IMR-90 (cell line): ENCODE data around the gene LRSAM1. TPM values are rescaled to one million over a fixed set of nuclear protein-coding genes. Genes with fewer than 3 reads are reported as not detected.

ENCODE experiments used
- ATAC-seq: fragments of 200-7000 bp; cut with Tn5 transposase; 2 replicates; pipeline ENCODE4 v1.9.1; 2020; ENCODE audit warnings: low read depth, mild to moderate bottlenecking, moderate library complexity
- BruUV-seq: library from RNA; stranded (reverse); fragments of 400-500 nt; replicated peaks from 2 replicates; lab custom pipeline; 2021; lab: Mats Ljungman, UMichigan
- CTCF ChIA-PET: fragments of 300-600 bp; formaldehyde crosslinking; extraction: SDS; loops from one replicate; lab custom pipeline; 2021; ENCODE audit warnings: antibody characterized with exemption; lab: Yijun Ruan, JAX
- POLR2A ChIA-PET: fragments of 300-600 bp; sonication (Branson Sonifier 250); formaldehyde crosslinking; loops from one replicate; lab custom pipeline; 2022; ENCODE audit warnings: antibody characterized with exemption; ENCODE audit not compliant: unreplicated experiment; lab: Charles Lee
- DNase-seq: peaks from one replicate; pipeline ENCODE4 v3.0.0; 2013
- H2AFZ ChIP-seq: replicated peaks from 2 replicates; pipeline ENCODE3; 2013; ENCODE audit warnings: low read length, mild to moderate bottlenecking; ENCODE audit not compliant: poor library complexity
- H2AK5ac ChIP-seq: 2 replicates; pipeline ENCODE4 v1.6.1; 2013; ENCODE audit warnings: low read depth, low read length, inconsistent platforms
- H2AK9ac ChIP-seq: replicated peaks from 2 replicates; pipeline ENCODE3; 2013; ENCODE audit warnings: mild to moderate bottlenecking, low read depth, low read length, moderate library complexity; ENCODE audit not compliant: poor library complexity
- H2BK120ac ChIP-seq: 2 replicates; pipeline ENCODE4 v1.6.1; 2013; ENCODE audit warnings: low read depth, low read length, inconsistent platforms
- H2BK15ac ChIP-seq: 3 replicates; pipeline ENCODE4 v1.6.1; 2013; ENCODE audit warnings: low read depth, low read length, inconsistent platforms
- H2BK20ac ChIP-seq: 2 replicates; pipeline ENCODE4 v1.6.1; 2013; ENCODE audit warnings: low read depth, mild to moderate bottlenecking, inconsistent platforms, low read length, moderate library complexity
- H2BK5ac ChIP-seq: 2 replicates; pipeline ENCODE4 v1.6.1; 2013; ENCODE audit warnings: mild to moderate bottlenecking, low read depth, low read length, inconsistent platforms; ENCODE audit not compliant: poor library complexity, severe bottlenecking
- H3K14ac ChIP-seq: replicated peaks from 2 replicates; pipeline ENCODE4 v1.6.1; 2013; ENCODE audit warnings: low read depth, low read length, inconsistent platforms
- H3K18ac ChIP-seq: 2 replicates; pipeline ENCODE4 v1.6.1; 2013; ENCODE audit warnings: low read depth, low read length, control low read depth
- H3K23ac ChIP-seq: 2 replicates; pipeline ENCODE4 v1.6.1; 2013; ENCODE audit warnings: low read depth, low read length, inconsistent platforms
- H3K27ac ChIP-seq: 2 replicates; pipeline ENCODE4 v1.5.1; 2013; ENCODE audit warnings: mild to moderate bottlenecking, control low read depth, low read length; ENCODE audit not compliant: insufficient read depth
- H3K27me3 ChIP-seq: 2 replicates; pipeline ENCODE4 v1.6.1; 2013; ENCODE audit warnings: low read length; ENCODE audit not compliant: control insufficient read depth, insufficient read depth
- H3K36me3 ChIP-seq: 2 replicates; pipeline ENCODE4 v1.6.1; 2013; ENCODE audit warnings: low read length, mixed read lengths; ENCODE audit not compliant: control insufficient read depth, insufficient read depth
- H3K4ac ChIP-seq: 2 replicates; pipeline ENCODE4 v1.6.1; 2013; ENCODE audit warnings: low read depth, low read length, inconsistent platforms
- H3K4me1 ChIP-seq: 2 replicates; pipeline ENCODE4 v1.6.1; 2013; ENCODE audit warnings: low read length, mixed read lengths; ENCODE audit not compliant: control insufficient read depth, insufficient read depth
- H3K4me2 ChIP-seq: 2 replicates; pipeline ENCODE4 v1.6.1; 2013; ENCODE audit warnings: low read depth, mild to moderate bottlenecking, control low read depth, low read length, moderate library complexity
- H3K4me3 ChIP-seq: 2 replicates; pipeline ENCODE4 v1.5.1; 2013; ENCODE audit warnings: low read depth, mild to moderate bottlenecking, control low read depth, low read length, moderate library complexity; ENCODE audit not compliant: insufficient read depth
- H3K56ac ChIP-seq: 2 replicates; pipeline ENCODE4 v1.6.1; 2013; ENCODE audit warnings: low read length, inconsistent platforms; ENCODE audit not compliant: insufficient read depth; ENCODE audit errors: extremely low read depth
- H3K79me1 ChIP-seq, 2 experiments: 2 replicates each; pipeline ENCODE4 v1.6.1; 2013; ENCODE audit warnings: low read length in 2 of 2, inconsistent platforms in 1 of 2, low read depth in 1 of 2
- H3K9ac ChIP-seq: 2 replicates; pipeline ENCODE4 v1.6.1; 2013; ENCODE audit warnings: low read depth, low read length, control low read depth
- H3K9me1 ChIP-seq: 2 replicates; pipeline ENCODE4 v1.6.1; 2013; ENCODE audit warnings: low read length, inconsistent platforms; ENCODE audit not compliant: insufficient read depth
- H3K9me3 ChIP-seq: 2 replicates; pipeline ENCODE4 v1.6.1; 2013; ENCODE audit warnings: low read length; ENCODE audit not compliant: control insufficient read depth, insufficient read depth
- H4K20me1 ChIP-seq: 2 replicates; pipeline ENCODE4 v1.6.1; 2013; ENCODE audit warnings: low read length, inconsistent platforms; ENCODE audit not compliant: insufficient read depth
- H4K5ac ChIP-seq: 2 replicates; pipeline ENCODE4 v1.6.1; 2013; ENCODE audit warnings: mild to moderate bottlenecking, low read depth, low read length, control low read depth
- H4K8ac ChIP-seq, 2 experiments: 2 replicates each; pipeline ENCODE4 v1.6.1; 2013; ENCODE audit warnings: low read depth in 2 of 2, low read length in 2 of 2, control low read depth in 1 of 2, inconsistent platforms in 1 of 2
- H4K91ac ChIP-seq: 2 replicates; pipeline ENCODE4 v1.6.1; 2013; ENCODE audit warnings: low read depth, low read length, inconsistent platforms; ENCODE audit not compliant: insufficient read depth
- MAZ ChIP-seq: IDR thresholded peaks from 2 replicates; pipeline ENCODE4 v1.6.1; 2012; ENCODE audit warnings: low read depth, mild to moderate bottlenecking, low read length, improper control_type of control experiment, moderate library complexity, borderline replicate concordance
- MXI1 ChIP-seq: IDR thresholded peaks from 2 replicates; pipeline ENCODE4 v1.6.1; 2012; ENCODE audit warnings: low read depth, mild to moderate bottlenecking, low read length, moderate library complexity, borderline replicate concordance
- RAD21 ChIP-seq: IDR thresholded peaks from 2 replicates; pipeline ENCODE4 v1.6.1; 2012; ENCODE audit warnings: low read length, improper control_type of control experiment
- SMC3 ChIP-seq: fragments of 150-350 bp; IDR thresholded peaks from 2 replicates; pipeline ENCODE4 v1.6.1; 2016; ENCODE audit warnings: low read depth, mild to moderate bottlenecking, antibody characterized with exemption, low read length, moderate library complexity
- WGBS, 2 experiments: methylation state at CpG; one replicate each; pipeline versions ENCODE4 v1.1.5 to v1.1.7; 2013; ENCODE audit warnings: missing lambda C conversion rate in 2 of 2; ENCODE audit not compliant: insufficient read length in 1 of 2; ENCODE audit errors: extremely low coverage in 2 of 2; 5-methylcytosine and 5-hydroxymethylcytosine counted together
- dilution Hi-C: fragments of 300-500 bp; cut with HindIII; formaldehyde crosslinking; loops from one replicate; pipeline ENCODE4 v1.14.3; 2018; ENCODE audit warnings: low sequenced_read_pairs; ENCODE audit not compliant: unreplicated experiment
- in situ Hi-C: fragments of 300-500 bp; cut with MboI; formaldehyde crosslinking; loops from 3 replicates; pipeline ENCODE4 v1.14.3; 2019; ENCODE audit warnings: low sequenced_read_pairs, inconsistent platforms, mixed read lengths
- intact Hi-C: fragments of 100-400 bp; cut with micrococcal nuclease; formaldehyde crosslinking; loops from 2 replicates; pipeline ENCODE4 v1.10.0; 2022
- polyA plus RNA-seq, 3 experiments: library from polyadenylated mRNA; depleted of rRNA; stranded (reverse); fragments of >200 nt; gene quantifications; 2 replicates each; pipeline ENCODE4 v1.2.3, GENCODE V29; 2012; ENCODE audit warnings: low replicate concordance in 1 of 3
- total RNA-seq: library from RNA; depleted of rRNA; stranded (reverse); fragments of >200 nt; gene quantifications from 2 replicates; pipeline ENCODE4 v1.2.3, GENCODE V29; 2012
- TF ChIP-seq, protein P1 (sequence below): fragments of 150-350 bp; IDR thresholded peaks from 2 replicates; pipeline ENCODE4 v1.6.1; 2016; ENCODE audit warnings: low read depth, mild to moderate bottlenecking, low read length, moderate library complexity, borderline replicate concordance
- TF ChIP-seq, protein P2 (sequence below): conservative IDR thresholded peaks from 2 replicates; pipeline ENCODE4 v1.5.1; 2012; ENCODE audit warnings: mild to moderate bottlenecking, low read depth, low read length, improper control_type of control experiment

Gene LRSAM1
- total and polyA plus RNA-seq, 2 of the 4 experiments (the other 2 are of a cell fraction) = 3.0 to 9.3 TPM

DNA sequence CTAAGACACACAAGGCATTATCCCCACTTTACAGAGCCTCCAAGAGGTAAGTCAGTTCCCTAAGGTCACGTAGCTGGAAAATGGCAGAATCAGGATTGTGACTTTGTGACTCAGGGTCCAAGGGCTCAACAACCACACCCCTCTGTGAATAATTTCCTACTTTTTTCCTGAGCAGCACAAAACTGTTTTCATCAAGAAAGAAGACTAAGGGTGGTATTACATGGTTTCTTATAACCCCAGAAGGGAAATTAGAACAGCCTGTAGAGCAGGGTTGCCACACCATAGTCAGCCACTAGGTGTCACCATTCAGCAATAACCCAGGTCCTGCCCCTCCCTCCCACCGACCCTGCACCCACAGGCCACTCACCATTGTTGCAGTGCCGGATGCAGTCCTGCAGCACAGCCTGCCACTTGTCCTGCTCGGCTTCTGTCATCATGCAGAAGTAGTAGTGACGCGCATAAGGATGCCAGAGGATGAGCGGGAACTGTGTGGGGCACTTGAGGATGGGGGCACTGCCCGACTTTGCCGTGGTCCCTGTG lies 72.1 kb downstream of the LRSAM1 start:
- DNase-seq (peak; percentile 50), ATAC-seq (no peak)
- Histone ChIP-seq H3K14ac (peak overlapping the region; percentile 78), H3K27ac (peak overlapping the region; percentile 84), H2BK120ac (peak overlapping the region; percentile 85), H3K18ac (peak overlapping the region; percentile 59), H3K4me2 (no peak overlapping the region), H3K36me3 (peaks cover 72% of the 10 kb centered on the region), H2AK9ac (peak overlapping the region; percentile 60), H4K5ac (peak overlapping the region; percentile 58; the same call in 1 of the 2 replicates), H4K8ac (peak overlapping the region; percentile 52 to 69; a peak in 2 of 4 replicates), H2AFZ (peak overlapping the region; percentile 24), H3K4me1 (peaks cover 47% of the 10 kb centered on the region), H2BK15ac (peak overlapping the region; percentile 71; the same call in 1 of the 3 replicates), H4K20me1 (peaks cover 23% of the 10 kb centered on the region), H3K9me3 (peaks cover 6% of the 10 kb centered on the region), H3K4ac (peak overlapping the region; percentile 91), H4K91ac (peak overlapping the region; percentile 59; the same call in 1 of the 2 replicates), H3K27me3 (no peaks in the 10 kb centered on the region), H2BK20ac (peak overlapping the region; percentile 87; the same call in 1 of the 2 replicates), H3K9me1 (peaks cover 14% of the 10 kb centered on the region; the same call in 1 of the 2 replicates), H3K23ac (no peak overlapping the region), H3K79me1 (peaks cover 50 to 86% of the 10 kb centered on the region in 2 experiments), H2BK5ac (peak overlapping the region; percentile 78), H2AK5ac (peak overlapping the region; percentile 87; the same call in 1 of the 2 replicates), H3K56ac (no peak overlapping the region), H3K4me3 (no peak overlapping the region), H3K9ac (no peak overlapping the region)
- ChIA-PET POLR2A (no interaction called here), CTCF (no interaction called here)
- dilution Hi-C loops (no loop called here), intact Hi-C loops (no loop called here), in situ Hi-C loops (loop anchor here (5.0 kb wide), 1 partner anchor 49 kb away; no protein-coding TSS in a partner anchor)
- BruUV-seq = no TSS peak
- 50% methylated on average over 1 of the region's 9 CpGs; no CpG with 5 or more reads in 1 of the 2 experiments for WGBS, 2 experiments
- TF ChIP-seq MXI1 = no peak
- TF ChIP-seq RAD21 = peak; percentile 36
- TF ChIP-seq, protein P1, sequence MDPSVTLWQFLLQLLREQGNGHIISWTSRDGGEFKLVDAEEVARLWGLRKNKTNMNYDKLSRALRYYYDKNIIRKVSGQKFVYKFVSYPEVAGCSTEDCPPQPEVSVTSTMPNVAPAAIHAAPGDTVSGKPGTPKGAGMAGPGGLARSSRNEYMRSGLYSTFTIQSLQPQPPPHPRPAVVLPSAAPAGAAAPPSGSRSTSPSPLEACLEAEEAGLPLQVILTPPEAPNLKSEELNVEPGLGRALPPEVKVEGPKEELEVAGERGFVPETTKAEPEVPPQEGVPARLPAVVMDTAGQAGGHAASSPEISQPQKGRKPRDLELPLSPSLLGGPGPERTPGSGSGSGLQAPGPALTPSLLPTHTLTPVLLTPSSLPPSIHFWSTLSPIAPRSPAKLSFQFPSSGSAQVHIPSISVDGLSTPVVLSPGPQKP = no peak
- TF ChIP-seq MAZ = 0 out of 2 replicates have a peak, but pooled peaks have one; percentile 9
- peak; percentile 24; the same call in 1 of the 2 replicates for TF ChIP-seq SMC3
- TF ChIP-seq, protein P2, sequence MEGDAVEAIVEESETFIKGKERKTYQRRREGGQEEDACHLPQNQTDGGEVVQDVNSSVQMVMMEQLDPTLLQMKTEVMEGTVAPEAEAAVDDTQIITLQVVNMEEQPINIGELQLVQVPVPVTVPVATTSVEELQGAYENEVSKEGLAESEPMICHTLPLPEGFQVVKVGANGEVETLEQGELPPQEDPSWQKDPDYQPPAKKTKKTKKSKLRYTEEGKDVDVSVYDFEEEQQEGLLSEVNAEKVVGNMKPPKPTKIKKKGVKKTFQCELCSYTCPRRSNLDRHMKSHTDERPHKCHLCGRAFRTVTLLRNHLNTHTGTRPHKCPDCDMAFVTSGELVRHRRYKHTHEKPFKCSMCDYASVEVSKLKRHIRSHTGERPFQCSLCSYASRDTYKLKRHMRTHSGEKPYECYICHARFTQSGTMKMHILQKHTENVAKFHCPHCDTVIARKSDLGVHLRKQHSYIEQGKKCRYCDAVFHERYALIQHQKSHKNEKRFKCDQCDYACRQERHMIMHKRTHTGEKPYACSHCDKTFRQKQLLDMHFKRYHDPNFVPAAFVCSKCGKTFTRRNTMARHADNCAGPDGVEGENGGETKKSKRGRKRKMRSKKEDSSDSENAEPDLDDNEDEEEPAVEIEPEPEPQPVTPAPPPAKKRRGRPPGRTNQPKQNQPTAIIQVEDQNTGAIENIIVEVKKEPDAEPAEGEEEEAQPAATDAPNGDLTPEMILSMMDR = peak; percentile 50
